Nucleus accumbens (tissue), 56 donors: ENCODE results near the gene QSOX1.
A peak's percentile ranks its signal among the peaks of the same experiment; 100 is the strongest.

Experiments
- DNase-seq, 56 donors: peaks; one replicate each; lab custom pipeline; 2025; lab: John Stamatoyannopoulos, UW

Gene QSOX1

DNA sequence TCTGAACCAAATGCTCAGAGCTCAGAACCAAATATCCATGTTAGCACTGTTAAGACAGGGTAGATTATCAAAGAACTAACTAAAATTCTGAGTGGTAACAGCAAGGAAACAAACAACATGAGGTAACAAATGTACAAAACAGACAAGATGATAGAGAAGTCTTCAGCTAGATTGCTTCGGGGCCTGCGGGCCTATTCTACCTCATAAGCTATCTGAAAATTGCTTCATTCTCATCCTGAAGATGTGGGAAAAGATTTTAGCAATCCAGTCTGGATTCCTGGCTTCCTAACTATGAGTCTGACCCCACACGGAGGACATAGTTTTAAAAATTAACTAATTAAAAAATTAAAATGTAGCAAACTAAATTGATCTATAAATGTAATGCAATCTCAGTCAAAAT is 9.2 kb upstream of the QSOX1 start:
- no peak for DNase-seq

- no peak for DNase-seq
These were observed 3.7 kb upstream of the QSOX1 start for GRCh38 chr1:180150982-180151381.

GRCh38 chr1:180151508-180151907 is 3.2 kb upstream of the QSOX1 start:
- DNase-seq: no peak

- no peak for DNase-seq
These were observed 2.1 kb upstream of the QSOX1 start for GRCh38 chr1:180152588-180152987.

DNA sequence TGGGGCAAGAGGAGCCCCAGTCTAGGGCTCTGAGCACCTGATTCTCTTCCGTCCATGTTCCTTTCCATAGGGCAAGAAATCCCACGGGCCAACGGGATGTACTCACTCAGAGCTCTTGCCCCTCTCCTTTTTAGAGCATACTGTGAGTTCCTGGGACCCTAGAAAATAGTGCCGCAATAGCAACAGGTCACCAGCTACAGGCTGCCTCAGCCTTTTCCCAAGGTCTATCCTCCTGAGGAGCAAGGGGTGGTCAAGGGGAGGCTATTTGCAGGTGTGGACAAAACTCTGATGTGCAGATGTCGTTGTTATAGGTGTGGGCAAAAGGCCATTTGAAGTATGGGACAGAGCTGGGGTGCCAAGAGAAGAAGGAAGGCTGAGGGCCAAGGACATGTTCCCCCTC is 1.6 kb upstream of the QSOX1 start:
- DNase-seq: no peak

DNA sequence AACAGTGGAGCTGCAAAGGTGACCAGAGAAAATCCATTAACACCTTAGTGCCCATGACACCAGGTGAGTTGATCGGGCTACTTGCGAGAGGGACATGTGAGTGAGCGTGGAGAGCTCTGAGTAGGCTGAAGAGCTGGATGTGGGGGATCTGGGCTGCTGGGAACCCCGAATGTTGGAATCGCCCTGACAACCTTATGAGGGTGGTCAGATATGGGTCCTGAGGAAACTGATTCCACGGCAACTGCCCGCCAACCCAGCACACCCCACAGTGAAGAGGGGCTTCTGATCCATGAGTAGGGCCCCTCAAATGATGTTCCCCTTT is 705 bp upstream of the QSOX1 start:
- DNase-seq: no peak

GRCh38 chr1:180155182-180155682 is 563 bp downstream of the QSOX1 start:
- peak in 10 of 56 donors; percentile 34 to 71 (median 43) for DNase-seq

GRCh38 chr1:180156201-180156600 is 1.5 kb downstream of the QSOX1 start:
- DNase-seq: peak in 1 of 56 donors; percentile 9

DNA sequence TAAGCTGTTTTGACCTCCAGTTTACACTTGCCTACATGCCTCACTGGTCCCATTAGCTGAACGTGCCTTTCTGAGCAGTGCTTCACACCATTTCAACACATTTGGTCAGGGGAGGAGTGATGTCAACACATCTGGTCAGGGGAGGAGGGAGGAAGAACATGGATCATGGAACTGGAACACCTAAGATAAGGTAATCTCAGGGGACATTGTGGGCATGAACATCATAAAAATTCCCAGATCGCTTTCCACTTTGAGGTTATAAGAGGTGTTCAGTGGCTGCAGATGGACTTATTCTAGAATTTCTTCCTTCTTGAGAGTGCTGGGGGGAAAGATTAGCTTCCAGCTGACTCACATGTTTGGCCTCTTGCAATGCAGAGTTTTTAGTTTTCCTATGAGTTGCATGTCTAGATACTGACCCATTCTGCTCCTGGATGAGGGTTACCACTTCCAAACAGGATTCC is 2.0 kb downstream of the QSOX1 start:
- no peak for DNase-seq

GRCh38 chr1:180157108-180157507 is 2.4 kb downstream of the QSOX1 start:
- no peak for DNase-seq

- DNase-seq: no peak
These were observed 2.9 kb downstream of the QSOX1 start for GRCh38 chr1:180157576-180158057.

- no peak for DNase-seq
These were observed 3.8 kb downstream of the QSOX1 start for GRCh38 chr1:180158149-180159147.

- no peak for DNase-seq
These were observed 5.7 kb downstream of the QSOX1 start for GRCh38 chr1:180160357-180160756.

- no peak for DNase-seq
These were observed 8.4 kb downstream of the QSOX1 start for GRCh38 chr1:180163041-180163440.

- no peak for DNase-seq
These were observed 10.4 kb downstream of the QSOX1 start for GRCh38 chr1:180165096-180165495.

GRCh38 chr1:180165509-180166435 is 11.1 kb downstream of the QSOX1 start:
- peak in 4 of 56 donors; percentile 17 to 33 (median 20) for DNase-seq

GRCh38 chr1:180166436-180166800 is 11.7 kb downstream of the QSOX1 start:
- no peak for DNase-seq

DNA sequence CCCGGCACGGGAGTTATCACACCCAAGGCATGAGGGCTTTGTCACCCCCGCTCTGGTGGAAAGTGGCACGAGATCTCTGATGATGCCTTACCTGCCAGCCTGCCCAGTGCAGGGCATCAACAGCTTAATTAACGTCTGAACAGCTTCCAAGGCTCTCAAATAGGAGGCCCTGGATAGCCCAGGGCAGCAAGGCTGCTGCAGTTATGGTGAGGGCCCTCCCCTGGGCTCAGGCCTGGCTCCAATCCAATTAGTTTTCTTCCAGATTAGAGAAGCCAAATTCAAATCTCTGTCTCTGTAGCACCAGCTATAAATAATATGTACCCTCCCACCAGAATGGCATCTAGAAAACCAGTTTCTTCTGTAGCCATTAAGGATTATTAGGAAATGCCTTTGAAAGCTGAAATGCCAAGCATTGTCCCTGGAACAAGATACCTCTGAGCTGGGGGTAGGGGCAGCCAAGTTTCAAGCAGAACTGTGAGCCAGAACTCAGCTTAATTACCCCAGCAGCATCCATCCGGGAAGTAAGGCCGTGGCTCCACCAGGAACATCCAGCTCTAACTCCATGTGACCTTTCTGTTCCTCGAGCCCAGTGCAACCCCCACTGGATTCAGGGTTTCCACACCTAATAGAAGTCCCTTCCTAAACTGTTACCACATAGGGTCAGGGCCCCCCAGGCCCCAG is 12.5 kb downstream of the QSOX1 start:
- DNase-seq: peak in 2 of 56 donors; percentile 3 to 9

DNA sequence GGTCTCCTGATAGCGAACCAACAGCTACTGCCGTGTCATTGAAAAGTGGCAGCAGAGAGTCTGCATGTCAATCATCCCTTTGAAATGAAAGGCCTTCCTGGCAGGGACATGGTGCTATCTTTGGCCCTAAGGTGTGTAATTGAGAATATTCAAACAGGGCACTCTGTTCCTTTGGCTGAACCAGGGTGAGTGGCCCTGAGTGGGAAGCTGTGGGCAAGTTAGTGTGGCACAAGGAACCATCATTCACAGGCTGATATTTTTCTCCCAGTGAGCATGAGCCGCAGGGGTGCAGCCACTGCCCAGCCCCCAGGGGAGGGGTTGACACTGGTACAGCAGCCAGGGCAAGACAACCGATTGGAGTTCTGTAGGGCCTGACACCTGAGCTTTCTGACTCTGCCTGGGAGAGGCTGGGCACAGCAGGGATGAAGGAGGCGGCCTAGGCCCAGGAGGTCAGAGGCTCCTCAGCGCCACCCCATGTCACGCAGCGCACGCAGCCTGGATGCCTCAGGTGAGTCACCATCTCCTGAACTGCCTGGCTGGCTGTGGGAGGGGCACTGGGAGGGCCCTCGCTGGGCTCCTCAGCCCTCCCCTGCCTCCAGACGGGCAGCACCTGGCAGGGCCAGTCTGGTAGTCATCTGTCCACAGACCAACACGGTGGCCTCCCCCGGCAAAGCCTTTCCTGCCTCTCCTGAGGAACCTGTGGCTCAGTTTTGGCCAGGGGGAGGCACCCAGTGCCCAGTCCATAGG is 13.2 kb downstream of the QSOX1 start:
- peak in 1 of 56 donors; percentile 17 for DNase-seq
